Activated T-helper 1 cell treated with Interleukin-2 at 50 U/mL for 16 hours (primary cell): ENCODE data around the gene CRYBB3.

Experiments
- DNase-seq: peaks from one replicate; pipeline ENCODE4 v3.0.0-alpha.2; 2020; ENCODE audit warnings: low read depth

Gene CRYBB3

GRCh38 chr22:25199731-25200520 lies at the start of gene CRYBB3:
Gene CRYBB3, plus strand, starts transcription at chr22:25199858. Its CDS starts 1,539 bp downstream, at chr22:25201397.
- no peak for DNase-seq

- no peak for DNase-seq
Measured at GRCh38 chr22:25153961-25154666, 45.5 kb upstream of the CRYBB3 start.

DNA sequence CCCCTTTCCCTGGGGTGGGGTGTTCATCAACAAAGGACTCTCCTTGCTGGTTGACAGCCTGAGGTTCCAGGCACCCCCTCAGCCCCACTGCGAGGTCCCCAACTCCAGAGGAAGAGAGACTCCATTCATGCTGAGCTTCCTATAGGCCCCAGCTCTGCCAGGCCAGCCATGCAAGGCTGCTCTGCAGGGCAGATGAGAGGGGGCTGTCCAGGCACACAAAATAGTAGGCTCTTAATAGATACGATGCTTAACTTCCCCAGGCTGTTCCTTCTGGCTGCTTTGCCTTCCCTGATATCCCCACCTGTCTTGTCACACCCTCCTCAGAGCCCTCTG lies 45.0 kb upstream of the CRYBB3 start:
- DNase-seq, result no peak

DNA sequence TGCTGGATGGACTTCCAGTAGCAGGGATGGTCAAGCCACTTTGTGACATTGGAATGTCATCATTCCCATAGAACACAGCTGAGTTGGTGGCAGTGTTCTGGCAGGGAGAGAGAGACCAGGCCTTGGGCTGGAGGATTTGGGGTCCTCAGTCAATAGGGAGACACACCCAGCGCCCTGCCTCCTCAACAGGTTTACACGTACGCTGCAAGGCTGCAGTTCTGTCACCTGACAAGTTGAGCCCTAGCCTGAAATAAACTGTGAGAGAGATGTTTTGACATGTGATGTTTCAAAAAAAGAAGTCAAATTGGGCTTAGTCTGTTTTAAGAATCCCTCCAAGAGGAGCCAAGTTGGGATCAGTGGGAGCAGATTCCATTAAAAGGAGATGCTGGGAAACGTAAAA lies 42.9 kb upstream of the CRYBB3 start:
- DNase-seq, result no peak

DNA sequence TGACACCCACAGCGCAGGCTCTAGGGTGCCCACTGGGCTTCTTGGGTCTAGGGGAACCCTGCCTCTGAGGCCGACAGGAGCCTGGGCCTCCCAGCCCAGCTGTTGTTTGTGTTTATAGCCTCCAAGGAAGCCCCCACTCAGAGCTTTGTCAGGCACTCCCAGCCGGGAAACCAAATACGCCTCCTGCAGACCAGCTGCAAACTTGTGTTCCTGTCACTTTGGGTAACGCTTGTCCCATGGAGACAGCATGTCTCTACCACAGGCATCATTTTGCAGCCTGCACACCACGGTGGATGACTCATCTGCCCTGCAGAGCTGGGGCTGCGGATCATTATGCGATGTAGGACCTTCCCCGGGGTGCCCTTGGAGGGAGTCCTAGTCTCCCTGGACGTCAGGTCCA lies 40.6 kb upstream of the CRYBB3 start:
- no peak for DNase-seq

DNA sequence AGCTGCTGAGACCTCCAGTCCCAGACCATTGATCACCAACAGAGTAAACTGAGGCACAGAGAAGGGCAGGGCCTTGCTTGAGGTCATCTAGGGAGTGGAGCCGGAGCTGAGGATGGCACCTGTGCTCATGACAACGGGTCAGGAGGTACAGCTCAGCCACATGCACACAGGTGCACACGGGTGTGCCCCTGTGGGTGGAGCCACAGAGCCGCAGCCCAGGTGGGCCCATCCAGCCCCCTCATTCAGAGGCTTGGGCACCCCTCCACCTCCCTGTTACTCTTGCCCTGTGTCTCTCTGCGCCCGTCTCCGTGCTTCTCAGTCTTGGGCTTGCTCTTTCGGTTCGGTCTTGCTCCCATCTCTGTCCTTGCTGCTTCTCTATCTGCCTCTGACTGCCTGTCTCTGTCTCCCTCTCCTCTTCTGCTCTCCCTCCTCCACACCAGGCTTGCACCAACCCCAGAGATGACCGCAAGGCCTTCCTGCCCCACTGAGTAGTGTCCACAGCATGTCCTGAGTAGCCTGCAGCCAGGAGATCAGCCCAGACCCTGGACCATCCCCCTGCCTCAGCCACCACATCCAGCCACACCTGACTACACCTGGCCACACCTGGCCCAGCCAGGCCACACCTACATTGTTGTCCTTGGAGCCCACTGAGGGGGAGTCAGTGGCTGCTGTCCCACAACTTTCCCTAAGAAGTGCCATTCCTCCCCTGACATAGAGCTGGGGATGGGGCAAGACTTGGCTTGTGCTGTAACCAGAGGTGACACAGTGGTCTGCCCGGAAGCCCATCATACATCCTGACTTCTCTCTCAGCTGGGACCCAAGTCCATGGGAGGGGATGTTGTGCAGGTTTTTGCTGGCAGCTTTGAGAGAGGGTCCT lies 39.3 kb upstream of the CRYBB3 start:
- no peak for DNase-seq

DNA sequence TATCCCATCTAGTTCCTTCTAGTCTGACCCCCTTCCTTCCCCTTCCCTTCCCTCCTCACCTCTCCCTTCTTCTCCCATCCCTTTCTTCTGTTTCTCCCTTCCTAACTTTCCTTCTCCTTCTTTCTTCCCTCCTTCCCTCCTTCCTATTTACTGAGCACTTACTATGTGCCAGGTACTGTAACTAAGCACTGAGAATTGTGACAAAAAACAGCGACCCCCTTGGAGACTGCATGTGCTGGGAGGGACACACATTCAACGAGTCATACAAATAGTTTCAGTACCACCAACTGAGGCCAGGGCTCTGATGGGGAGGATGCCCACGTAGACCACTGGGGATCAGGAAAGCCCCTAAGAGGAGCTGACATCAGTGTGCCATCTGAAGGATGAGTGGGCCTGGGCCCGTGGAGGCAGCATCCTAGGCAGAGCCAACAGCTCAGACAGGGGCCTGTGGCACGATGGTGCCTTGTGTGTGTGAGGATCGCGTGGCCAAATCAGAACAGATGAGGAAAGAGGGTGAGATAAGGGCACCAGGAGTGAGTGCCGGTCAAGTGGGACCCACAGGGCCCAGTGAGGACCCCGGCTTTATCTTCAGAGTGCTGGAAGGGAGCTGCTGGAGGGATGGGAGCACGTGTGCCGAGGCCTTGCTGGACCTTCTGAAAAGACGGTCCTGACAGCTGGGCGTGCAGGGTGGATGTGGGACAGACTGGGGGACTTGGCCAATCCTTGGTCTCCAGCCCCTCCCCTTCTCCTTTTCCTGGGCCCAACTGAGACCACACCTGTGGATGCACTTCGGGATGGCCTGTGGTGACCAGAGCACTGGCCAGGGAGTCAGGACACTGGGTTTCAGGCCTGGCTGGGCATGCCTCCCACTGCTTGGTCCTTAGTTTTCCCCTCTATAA lies 38.4 kb upstream of the CRYBB3 start:
- DNase-seq, result no peak

DNA sequence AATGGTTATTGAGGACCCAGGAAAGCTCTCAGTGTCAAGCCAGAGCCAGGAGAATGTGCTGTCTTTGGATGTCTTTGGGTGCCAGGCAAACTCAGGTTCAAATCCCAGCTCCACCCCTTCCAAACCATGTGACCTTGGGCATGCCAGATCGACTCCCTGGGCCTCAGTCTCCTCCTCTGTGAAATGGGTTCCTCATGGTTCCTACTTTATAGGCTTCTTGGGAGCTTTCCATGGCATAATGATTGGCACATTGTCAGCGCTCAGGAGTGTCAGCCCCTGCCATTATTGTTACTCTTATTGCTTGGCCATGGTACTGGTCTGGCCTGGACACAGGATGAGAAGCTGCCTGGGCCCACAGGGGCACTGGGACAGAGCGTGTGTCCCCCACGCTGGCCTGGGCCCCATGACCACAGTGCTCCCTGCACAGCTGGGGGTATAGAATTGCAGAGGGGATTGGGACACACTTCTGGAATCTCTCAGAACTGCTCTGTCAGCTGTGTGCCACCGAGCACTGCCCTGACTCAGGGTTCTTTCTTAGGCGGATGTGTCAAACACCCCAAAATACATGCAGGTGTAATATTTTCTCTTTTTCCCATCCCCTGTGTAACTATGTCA lies 37.6 kb upstream of the CRYBB3 start:
- DNase-seq, result no peak

DNA sequence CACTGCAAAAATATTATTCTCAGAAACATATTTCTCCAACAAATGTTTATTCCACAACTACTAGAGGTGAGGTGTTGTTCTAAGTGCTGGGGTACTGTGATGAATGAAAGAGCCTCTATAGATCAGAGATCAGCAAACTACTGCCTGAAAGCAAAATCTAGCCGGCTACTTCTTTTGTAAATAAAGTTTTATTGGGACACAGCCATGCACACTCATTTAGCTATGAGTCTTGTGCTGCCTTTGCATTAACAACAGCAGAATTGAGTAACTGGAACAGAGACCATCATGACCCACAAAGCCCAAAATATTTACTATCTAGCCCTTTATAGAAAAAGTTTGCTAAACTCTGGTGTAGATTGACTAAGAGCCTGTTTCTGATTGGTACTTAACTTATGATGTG lies 37.1 kb upstream of the CRYBB3 start:
- no peak for DNase-seq

- DNase-seq, result no peak
Measured at GRCh38 chr22:25165785-25166184, 33.9 kb upstream of the CRYBB3 start.

DNA sequence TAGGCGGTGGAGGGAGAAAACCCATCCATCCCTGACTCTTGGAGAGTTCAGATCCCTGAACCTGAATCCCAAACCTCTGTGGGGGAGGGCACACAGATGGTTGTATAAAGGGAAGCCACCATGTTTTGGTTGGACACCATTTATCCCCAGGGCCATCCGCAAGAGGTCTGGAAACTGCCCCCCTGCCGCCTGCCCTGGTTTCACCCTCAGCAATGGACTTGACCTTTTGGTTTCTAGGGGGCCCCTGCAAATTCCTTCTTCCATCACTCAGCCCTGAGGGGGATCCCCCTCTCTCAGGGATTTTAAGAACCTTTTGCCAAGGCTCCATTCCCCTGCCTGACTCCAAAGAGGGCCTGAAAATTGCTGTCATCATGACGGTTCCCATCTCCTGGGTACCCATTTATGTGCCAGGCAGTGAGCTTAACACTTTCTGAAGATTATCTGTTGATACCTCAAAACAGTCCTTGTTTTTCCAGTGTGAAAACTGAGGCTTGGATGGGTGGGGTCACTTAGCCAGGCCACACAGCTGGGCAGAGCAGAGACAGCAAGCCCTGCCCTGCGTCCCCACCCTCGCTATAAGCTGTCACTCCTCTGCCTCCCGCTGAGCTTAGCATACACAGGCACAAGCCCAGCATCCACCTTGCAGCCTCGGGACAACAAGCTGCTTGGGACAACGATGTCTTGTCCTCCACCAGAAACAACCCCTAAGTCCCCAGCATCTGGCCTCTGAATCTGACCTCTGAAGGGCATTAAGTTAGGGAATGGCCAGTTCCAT lies 33.2 kb upstream of the CRYBB3 start:
- DNase-seq, result no peak

- DNase-seq, result no peak
Measured at GRCh38 chr22:25167082-25167481, 32.6 kb upstream of the CRYBB3 start.

GRCh38 chr22:25167834-25168601 lies 31.6 kb upstream of the CRYBB3 start:
- no peak for DNase-seq

- no peak for DNase-seq
Measured at GRCh38 chr22:25169278-25170031, 30.2 kb upstream of the CRYBB3 start.

- no peak for DNase-seq
Measured at GRCh38 chr22:25170426-25170980, 29.2 kb upstream of the CRYBB3 start.

DNA sequence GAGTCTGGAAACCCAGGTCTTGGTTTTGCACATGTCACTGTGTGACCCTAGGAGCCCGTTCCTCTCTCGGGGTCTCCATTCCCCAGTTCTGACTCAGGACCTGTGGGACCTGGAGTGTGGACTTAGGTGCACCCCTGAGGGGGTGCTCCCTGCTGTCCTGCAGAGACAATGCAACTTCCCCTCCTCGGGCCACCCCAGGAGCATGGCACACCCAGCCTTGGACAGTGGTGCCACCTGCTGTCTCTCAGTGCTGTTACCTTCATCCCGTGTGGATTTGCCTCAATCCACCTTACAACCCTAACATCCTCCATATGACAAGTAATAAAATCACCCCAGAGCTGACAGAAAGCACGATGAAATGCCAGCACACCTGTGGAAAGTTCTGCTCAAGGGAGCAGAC lies 27.5 kb upstream of the CRYBB3 start:
- peak; percentile 8 for DNase-seq

- DNase-seq, result no peak
Measured at GRCh38 chr22:25174156-25174887, 25.3 kb upstream of the CRYBB3 start.

DNA sequence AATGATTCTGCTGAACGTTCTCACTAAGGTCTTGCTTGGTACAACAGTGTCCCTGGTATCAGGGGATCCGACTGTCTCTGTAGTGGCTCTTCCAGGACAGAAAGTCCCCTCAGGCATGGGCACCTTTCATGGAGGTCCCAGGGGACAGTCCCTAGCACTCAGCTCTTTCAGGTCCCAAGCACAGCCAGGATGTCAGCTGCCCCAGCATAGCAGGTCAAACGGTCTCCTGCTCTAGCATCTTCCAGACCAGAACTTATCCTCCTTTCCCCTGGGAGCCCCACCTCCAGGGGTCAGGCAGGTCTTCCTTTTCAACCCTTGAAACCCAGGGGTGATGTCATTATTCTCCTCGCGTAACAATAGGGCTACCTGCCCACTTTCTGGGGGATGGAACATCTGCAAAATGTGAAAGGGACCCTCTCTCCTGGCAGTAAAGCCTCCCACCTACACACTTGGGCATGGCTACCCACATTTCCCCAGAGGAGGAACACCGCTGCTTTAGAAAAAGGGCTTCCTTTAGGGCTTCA lies 24.7 kb upstream of the CRYBB3 start:
- DNase-seq, result no peak
